HCT116 (cell line): ENCODE results near the gene PCDH1. TPM values are rescaled to one million over a fixed set of nuclear protein-coding genes. Genes with fewer than 3 reads are reported as not detected.

Experiments
- ATAC-seq: fragments of 200-7000 bp; cut with Tn5 transposase; 2 replicates; pipeline ENCODE4 v1.9.1; 2020; ENCODE audit warnings: mild to moderate bottlenecking, moderate library complexity
- BruUV-seq: library from RNA; stranded (reverse); fragments of 400-500 nt; replicated peaks from 2 replicates; lab custom pipeline; 2021; lab: Mats Ljungman, UMichigan
- CTCF ChIA-PET: fragments of 300-600 bp; sonication (Branson Sonifier 250); formaldehyde crosslinking; loops from one replicate; lab custom pipeline; 2021; ENCODE audit warnings: antibody characterized with exemption; lab: Charles Lee
- POLR2A ChIA-PET: fragments of 300-600, 350-600 bp; sonication (Branson Sonifier 250); formaldehyde crosslinking; loops from one replicate; lab custom pipeline; 2021; ENCODE audit warnings: antibody characterized with exemption; lab: Charles Lee
- RAD21 ChIA-PET, 2 experiments: fragments of 300-600 bp; sonication (Branson Sonifier 250); formaldehyde crosslinking; loops; one replicate each; lab custom pipeline; 2023; ENCODE audit warnings: low total read pairs in 2 of 2; ENCODE audit not compliant: uncharacterized antibody in 2 of 2, unreplicated experiment in 2 of 2, low non-redundant PET in 1 of 2; lab: Charles Lee
- DNase-seq: peaks from one replicate; pipeline ENCODE4 v3.0.0-alpha.2; 2010; ENCODE audit warnings: low read depth, low spot score
- H2AFZ ChIP-seq: fragments of 200-600 bp; shearing (Covaris generic), sonication (generic); 2 replicates; pipeline ENCODE4 v1.6.1; 2017; ENCODE audit warnings: low read depth, mixed run types, mixed read lengths, antibody characterized with exemption, low read length; ENCODE audit not compliant: poor library complexity, severe bottlenecking
- H3K27ac ChIP-seq: 2 replicates; pipeline ENCODE4 v1.5.1; 2012; ENCODE audit warnings: low read depth, low read length
- H3K27me3 ChIP-seq: fragments of 200-600 bp; sonication (generic); 2 replicates; pipeline ENCODE4 v1.6.1; 2016; ENCODE audit warnings: mixed run types, low read length, mixed read lengths; ENCODE audit not compliant: insufficient read depth
- H3K36me3 ChIP-seq, 2 experiments: fragments of 200-500 bp in 1 of 2; fragments of 200-600 bp in 1 of 2; sonication (Bioruptor generic) in 1 of 2; sonication (generic) in 1 of 2; 2 replicates each; pipeline versions ENCODE4 v1.5.1 to v1.6.1; 2014 to 2016; ENCODE audit warnings: low read length in 2 of 2, inconsistent platforms in 1 of 2, mixed read lengths in 1 of 2, mixed run types in 1 of 2; ENCODE audit not compliant: insufficient read depth in 2 of 2, control insufficient read depth in 1 of 2
- H3K4me1 ChIP-seq, 2 experiments: fragments of 200-600 bp in 1 of 2; sonication (generic) in 1 of 2; 2 replicates each; pipeline versions ENCODE4 v1.5.1 to v1.6.1; 2012 to 2017; ENCODE audit warnings: low read length in 2 of 2, inconsistent platforms in 1 of 2, mild to moderate bottlenecking in 1 of 2, mixed read lengths in 1 of 2, mixed run types in 1 of 2, moderate library complexity in 1 of 2; ENCODE audit not compliant: insufficient read depth in 2 of 2, control insufficient read depth in 1 of 2
- H3K4me2 ChIP-seq: fragments of 200-600 bp; sonication (generic); 2 replicates; pipeline ENCODE4 v1.6.1; 2017; ENCODE audit warnings: mixed run types, low read length, mixed read lengths
- H3K4me3 ChIP-seq, 2 experiments: fragments of 200-600 bp in 1 of 2; sonication (generic) in 1 of 2; replicated peaks in 1 of 2; 2 replicates each; pipeline ENCODE4 v1.5.1; 2011 to 2016; ENCODE audit warnings: low read length in 2 of 2, control low read depth in 1 of 2, low read depth in 1 of 2, mild to moderate bottlenecking in 1 of 2, mixed read lengths in 1 of 2, mixed run types in 1 of 2
- H3K79me2 ChIP-seq: fragments of 200-600 bp; sonication (generic); 2 replicates; pipeline ENCODE4 v1.6.1; 2017; ENCODE audit warnings: mild to moderate bottlenecking, mixed run types, low read length, moderate library complexity, mixed read lengths; ENCODE audit not compliant: insufficient read depth
- H3K9ac ChIP-seq: fragments of 200-600 bp; sonication (generic); 2 replicates; pipeline ENCODE4 v1.6.1; 2016; ENCODE audit warnings: low read length, mixed read lengths
- H3K9me2 ChIP-seq: fragments of 200-600 bp; sonication (generic), shearing (Covaris generic); 2 replicates; pipeline ENCODE4 v1.6.1; 2017; ENCODE audit warnings: mixed run types, mild to moderate bottlenecking, moderate library complexity; ENCODE audit not compliant: insufficient read depth
- H3K9me3 ChIP-seq, 2 experiments: fragments of 200-500 bp in 1 of 2; fragments of 200-600 bp in 1 of 2; sonication (Bioruptor generic) in 1 of 2; sonication (generic) in 1 of 2; 2 replicates each; pipeline ENCODE4 v1.6.1; 2014 to 2017; ENCODE audit warnings: low read length in 2 of 2, mixed read lengths in 2 of 2, inconsistent platforms in 1 of 2, low read depth in 1 of 2, mild to moderate bottlenecking in 1 of 2, mixed run types in 1 of 2, moderate library complexity in 1 of 2; ENCODE audit not compliant: control insufficient read depth in 1 of 2, insufficient read depth in 1 of 2
- H4K20me1 ChIP-seq: fragments of 200-600 bp; sonication (generic), shearing (Covaris generic); 2 replicates; pipeline ENCODE4 v1.6.1; 2017; ENCODE audit warnings: mixed run types, mild to moderate bottlenecking, moderate library complexity; ENCODE audit not compliant: insufficient read depth
- CBX3 ChIP-seq: IDR thresholded peaks from 2 replicates; pipeline ENCODE4 v1.6.1; 2012; ENCODE audit warnings: low read depth
- CEBPB ChIP-seq: IDR thresholded peaks from 2 replicates; pipeline ENCODE4 v1.6.1; 2012; ENCODE audit warnings: low read depth
- CTCF ChIP-seq, 3 experiments: fragments of 200-600 bp in 1 of 3; sonication (generic) in 1 of 3; IDR thresholded peaks in 2 of 3; conservative IDR thresholded peaks in 1 of 3; 2 replicates each; pipeline ENCODE4 v1.5.1; 2012 to 2017; ENCODE audit warnings: low read depth in 2 of 3, low read length in 2 of 3, antibody characterized with exemption in 1 of 3, borderline replicate concordance in 1 of 3, control low read depth in 1 of 3, mild to moderate bottlenecking in 1 of 3, mixed read lengths in 1 of 3, mixed run types in 1 of 3, moderate library complexity in 1 of 3; ENCODE audit not compliant: insufficient read depth in 1 of 3
- EGR1 ChIP-seq: IDR thresholded peaks from 2 replicates; pipeline ENCODE4 v1.6.1; 2012; ENCODE audit warnings: low read depth
- ELF1 ChIP-seq: IDR thresholded peaks from 2 replicates; pipeline ENCODE4 v1.6.1; 2012; ENCODE audit warnings: low read depth, borderline replicate concordance
- EZH2phosphoT487 ChIP-seq: fragments of 200-600 bp; IDR thresholded peaks from 2 replicates; pipeline ENCODE4 v1.6.1; 2018; ENCODE audit warnings: antibody characterized with exemption, borderline replicate concordance
- JUND ChIP-seq: IDR thresholded peaks from 2 replicates; pipeline ENCODE4 v1.6.1; 2012
- POLR2AphosphoS5 ChIP-seq: IDR thresholded peaks from 2 replicates; pipeline ENCODE4 v1.6.1; 2011; ENCODE audit warnings: mild to moderate bottlenecking, low read depth, low read length, moderate library complexity
- RAD21 ChIP-seq: IDR thresholded peaks from 2 replicates; pipeline ENCODE4 v1.6.1; 2012; ENCODE audit warnings: low read depth, mild to moderate bottlenecking
- SIN3A ChIP-seq: IDR thresholded peaks from 2 replicates; pipeline ENCODE4 v1.6.1; 2012; ENCODE audit warnings: low read depth
- ZBTB33 ChIP-seq: IDR thresholded peaks from 2 replicates; pipeline ENCODE4 v1.6.1; 2011; ENCODE audit warnings: mild to moderate bottlenecking, low read length, moderate library complexity; ENCODE audit not compliant: insufficient replicate concordance; ENCODE audit errors: extremely low read depth
- ZFX ChIP-seq: fragments of 450-650 bp; IDR thresholded peaks from 2 replicates; pipeline ENCODE4 v1.6.1; 2017
- intact Hi-C: fragments of 100-400 bp; cut with micrococcal nuclease; formaldehyde crosslinking; loops from 2 replicates; pipeline ENCODE4 v1.10.0; 2022
- total RNA-seq: library from RNA; stranded (reverse); gene quantifications from one replicate; pipeline ENCODE4 v1.2.1, GENCODE V29; 2021; ENCODE audit not compliant: unreplicated experiment

PCDH1 gene
- total RNA-seq, 1 experiment from 2014 or later, result 24.2 TPM

- Histone ChIP-seq H3K27me3 (no peaks in the 10 kb centered on the region), H3K9me2 (no peaks in the 10 kb centered on the region), H3K9me3 (no peaks in the 10 kb centered on the region), H3K79me2 (no peaks in the 10 kb centered on the region), H3K4me2 (no peak overlapping the region), H3K27ac (no peak overlapping the region), H2AFZ (peak overlapping the region; percentile 89), H3K9ac (no peak overlapping the region), H3K4me3 (no peak overlapping the region), H4K20me1 (no peaks in the 10 kb centered on the region), H3K36me3 (no peaks in the 10 kb centered on the region), H3K4me1 (no peaks in the 10 kb centered on the region)
- CTCF ChIA-PET, result interaction anchor here (0.7 to 2.9 kb wide), 8 partner anchors 9 to 943 kb away, joined by 3 to 34 read pairs (median 6); partner anchors contain the start of gene PCDH1
- intact Hi-C loops, result loop anchor here (1.0 to 5.0 kb wide), 2 partner anchors 71 to 253 kb away; no protein-coding TSS in a partner anchor
- no TSS peak for BruUV-seq
- no peak for DNase-seq
- RAD21 ChIA-PET, result interaction anchor here (0.6 to 1.9 kb wide), 3 partner anchors 71 to 197 kb away, joined by 3 to 6 read pairs (median 4); no protein-coding TSS in a partner anchor
- TF ChIP-seq EZH2phosphoT487 (no peak), CTCF (IDR thresholded peaks at IDR 0.05 in 2 of 3, conservative IDR thresholded peaks at IDR 0.05 in 1 of 3; ENCODE audit: borderline replicate concordance in 1 of 3, insufficient read depth in 1 of 3, low read depth in 2 of 3, low read length in 2 of 3) (peak; percentile 37 to 70 (median 55); a peak in 4 of 6 replicates), RAD21 (peak; percentile 69)
- POLR2A ChIA-PET, result interaction anchor here (0.8 kb wide), 1 partner anchor 71 kb away, joined by 3 read pairs; no protein-coding TSS in a partner anchor
- peak; percentile 76 for ATAC-seq
Measured at GRCh38 chr5:141889282-141889871, 11.2 kb upstream of the PCDH1 start.

- H2AFZ ChIP-seq, result no peak overlapping the region
- intact Hi-C loops, result no loop called here
- ChIA-PET CTCF (no interaction called here), RAD21 (no interaction called here), POLR2A (no interaction called here)
- DNase-seq, result no peak
- H3K27ac ChIP-seq, result no peak overlapping the region
- no peak overlapping the region for H3K4me3 ChIP-seq
- H3K9me2 ChIP-seq, result no peaks in the 10 kb centered on the region
- H4K20me1 ChIP-seq, result no peaks in the 10 kb centered on the region
- no peak for ATAC-seq
- H3K27me3 ChIP-seq, result peaks cover 4% of the 10 kb centered on the region; the same call in 1 of the 2 replicates
- no peak overlapping the region for H3K4me2 ChIP-seq
- no peaks in the 10 kb centered on the region for H3K9me3 ChIP-seq
- BruUV-seq, result no TSS peak
- no peaks in the 10 kb centered on the region for H3K36me3 ChIP-seq
- peaks cover 3 to 7% of the 10 kb centered on the region in 2 experiments; a peak in 3 of 4 replicates for H3K4me1 ChIP-seq
- H3K9ac ChIP-seq, result no peak overlapping the region
- H3K79me2 ChIP-seq, result no peaks in the 10 kb centered on the region
- TF ChIP-seq ELF1 (no peak), POLR2AphosphoS5 (no peak), EZH2phosphoT487 (no peak), ZFX (no peak), CTCF (IDR thresholded peaks at IDR 0.05 in 2 of 3, conservative IDR thresholded peaks at IDR 0.05 in 1 of 3; ENCODE audit: borderline replicate concordance in 1 of 3, insufficient read depth in 1 of 3, low read depth in 2 of 3, low read length in 2 of 3) (no peak), CBX3 (no peak), EGR1 (no peak), ZBTB33 (no peak), SIN3A (no peak), JUND (no peak), CEBPB (no peak)
Measured at GRCh38 chr5:141883892-141884318, 5.7 kb upstream of the PCDH1 start.
